Measurements from ENCODE around the gene PTPN6. TPM values are rescaled to one million over a fixed set of nuclear protein-coding genes. Genes with fewer than 3 reads are reported as not detected.
A peak's percentile ranks its signal among the peaks of the same experiment; 100 is the strongest.

The PTPN6 gene
- total and polyA plus RNA-seq, 9 of the 15 experiments (the other 6 are each of a cell fraction or from before 2014, with no cell fraction given): 1.5 to 5.1 (median 3.9) TPM

- BruUV-seq (replicated peaks): no TSS peak
- Histone ChIP-seq H3K79me2 (ENCODE audit: control insufficient read depth, insufficient read depth, low read length) (no peaks in the 10 kb centered on the region), H4K20me1 (replicated peaks; ENCODE audit: control insufficient read depth, insufficient read depth, low read length) (no peaks in the 10 kb centered on the region), H3K4me3 (no peak overlapping the region), H3K9me3 (replicated peaks; ENCODE audit: control insufficient read depth, insufficient read depth, low read depth, low read length) (no peaks in the 10 kb centered on the region), H3K9me1 (ENCODE audit: control insufficient read depth, insufficient read depth, low read length) (no peaks in the 10 kb centered on the region), H3K4me1 (replicated peaks in 1 of 2; ENCODE audit: control insufficient read depth in 2 of 2, insufficient read depth in 2 of 2, low read length in 2 of 2) (peaks cover 0 to 4% of the 10 kb centered on the region in 2 experiments; a peak in 1 of 5 replicates), H3K27ac (ENCODE audit: extremely low read depth, low read depth, low read length) (no peak overlapping the region), H3K4me2 (ENCODE audit: insufficient read depth, low read length) (no peak overlapping the region), H3K9ac (ENCODE audit: insufficient read depth in 1 of 2, low read depth in 2 of 2, low read length in 2 of 2) (no peak overlapping the region), H2AFZ (ENCODE audit: low read depth, low read length) (no peak overlapping the region), H3K27me3 (ENCODE audit: control insufficient read depth in 2 of 2, insufficient read depth in 2 of 2, low read length in 2 of 2) (no peaks in the 10 kb centered on the region), H3K36me3 (ENCODE audit: control insufficient read depth, insufficient read depth, low read length) (peaks cover 83% of the 10 kb centered on the region)
- WGBS (ENCODE audit: insufficient coverage, low coverage, missing lambda C conversion rate): 89% methylated on average over 4 of the region's 4 CpGs
- DNase-seq (ENCODE audit: extremely low read depth in 1 of 4, low spot score in 3 of 4): no peak
- no peak for ATAC-seq
- POLR2A ChIA-PET: no interaction called here
- TF ChIP-seq ZNF121 (CRISPR knock-in tag; conservative IDR thresholded peaks at IDR 0.05): peak; percentile 79
- no peak for TF ChIP-seq RNF2 (IDR thresholded peaks at IDR 0.05)
- intact Hi-C loops (cut with micrococcal nuclease) (no loop called here), in situ Hi-C loops (cut with MboI) (no loop called here)
- FAIRE-seq: no peak
- CTCF ChIA-PET (ENCODE audit: low intra/inter-chr PET ratio): no interaction called here
Observed at GRCh38 chr12:6980075-6980474, 28.9 kb downstream of the PTPN6 start.

- peaks cover 77% of the 10 kb centered on the region for H3K36me3 ChIP-seq (ENCODE audit: control insufficient read depth, insufficient read depth, low read length)
- no peaks in the 10 kb centered on the region for H3K27me3 ChIP-seq (ENCODE audit: control insufficient read depth in 2 of 2, insufficient read depth in 2 of 2, low read length in 2 of 2)
- DNase-seq (ENCODE audit: extremely low read depth in 1 of 4, low spot score in 3 of 4): no peak
- no peak for ATAC-seq
- FAIRE-seq: no peak
- H2AFZ ChIP-seq (ENCODE audit: low read depth, low read length): no peak overlapping the region
- ChIA-PET POLR2A (interaction anchor here (1.0 kb wide), 1 partner anchor 16 kb away, joined by 3 read pairs; no protein-coding TSS in a partner anchor), CTCF (ENCODE audit: low intra/inter-chr PET ratio) (no interaction called here)
- peaks cover 0 to 4% of the 10 kb centered on the region in 2 experiments; a peak in 1 of 5 replicates for H3K4me1 ChIP-seq (replicated peaks in 1 of 2; ENCODE audit: control insufficient read depth in 2 of 2, insufficient read depth in 2 of 2, low read length in 2 of 2)
- no peaks in the 10 kb centered on the region for H3K9me3 ChIP-seq (replicated peaks; ENCODE audit: control insufficient read depth, insufficient read depth, low read depth, low read length)
- no peaks in the 10 kb centered on the region for H3K79me2 ChIP-seq (ENCODE audit: control insufficient read depth, insufficient read depth, low read length)
- in situ Hi-C loops (cut with MboI): no loop called here
- H4K20me1 ChIP-seq (replicated peaks; ENCODE audit: control insufficient read depth, insufficient read depth, low read length): no peaks in the 10 kb centered on the region
- no TSS peak for BruUV-seq (replicated peaks)
- no peak overlapping the region for H3K4me2 ChIP-seq (ENCODE audit: insufficient read depth, low read length)
- H3K27ac ChIP-seq (ENCODE audit: extremely low read depth, low read depth, low read length): no peak overlapping the region
- intact Hi-C loops (cut with micrococcal nuclease): no loop called here
- no peak overlapping the region for H3K9ac ChIP-seq (ENCODE audit: insufficient read depth in 1 of 2, low read depth in 2 of 2, low read length in 2 of 2)
- H3K9me1 ChIP-seq (ENCODE audit: control insufficient read depth, insufficient read depth, low read length): no peaks in the 10 kb centered on the region
- no peak overlapping the region for H3K4me3 ChIP-seq
- TF ChIP-seq ZNF174 (CRISPR knock-in tag; IDR thresholded peaks at IDR 0.05) (no peak), RBM34 (IDR thresholded peaks at IDR 0.05; ENCODE audit: borderline replicate concordance, insufficient read depth, low read length) (no peak), ZC3H8 (IDR thresholded peaks at IDR 0.05) (no peak), ZNF507 (tag; conservative IDR thresholded peaks at IDR 0.05) (no peak), KLF16 (IDR thresholded peaks at IDR 0.05) (no peak), ZNF57 (CRISPR knock-in tag; IDR thresholded peaks at IDR 0.05) (no peak), TFAM (CRISPR knock-in tag; conservative IDR thresholded peaks at IDR 0.05) (no peak), PURB (CRISPR knock-in tag; IDR thresholded peaks at IDR 0.05; ENCODE audit: low read depth) (no peak), FOXK1 (CRISPR knock-in tag; IDR thresholded peaks at IDR 0.05; ENCODE audit: borderline replicate concordance) (no peak), COPS2 (conservative IDR thresholded peaks at IDR 0.05) (no peak), KLF10 (CRISPR knock-in tag; IDR thresholded peaks at IDR 0.05) (no peak), HMG20B (CRISPR knock-in tag; IDR thresholded peaks at IDR 0.05) (no peak), ZC3H11A (IDR thresholded peaks at IDR 0.05; ENCODE audit: low read depth, low read length) (no peak)
- TF ChIP-seq, protein P1, sequence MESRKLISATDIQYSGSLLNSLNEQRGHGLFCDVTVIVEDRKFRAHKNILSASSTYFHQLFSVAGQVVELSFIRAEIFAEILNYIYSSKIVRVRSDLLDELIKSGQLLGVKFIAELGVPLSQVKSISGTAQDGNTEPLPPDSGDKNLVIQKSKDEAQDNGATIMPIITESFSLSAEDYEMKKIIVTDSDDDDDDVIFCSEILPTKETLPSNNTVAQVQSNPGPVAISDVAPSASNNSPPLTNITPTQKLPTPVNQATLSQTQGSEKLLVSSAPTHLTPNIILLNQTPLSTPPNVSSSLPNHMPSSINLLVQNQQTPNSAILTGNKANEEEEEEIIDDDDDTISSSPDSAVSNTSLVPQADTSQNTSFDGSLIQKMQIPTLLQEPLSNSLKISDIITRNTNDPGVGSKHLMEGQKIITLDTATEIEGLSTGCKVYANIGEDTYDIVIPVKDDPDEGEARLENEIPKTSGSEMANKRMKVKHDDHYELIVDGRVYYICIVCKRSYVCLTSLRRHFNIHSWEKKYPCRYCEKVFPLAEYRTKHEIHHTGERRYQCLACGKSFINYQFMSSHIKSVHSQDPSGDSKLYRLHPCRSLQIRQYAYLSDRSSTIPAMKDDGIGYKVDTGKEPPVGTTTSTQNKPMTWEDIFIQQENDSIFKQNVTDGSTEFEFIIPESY (CRISPR knock-in tag; IDR thresholded peaks at IDR 0.05): no peak
- TF ChIP-seq, protein P2, sequence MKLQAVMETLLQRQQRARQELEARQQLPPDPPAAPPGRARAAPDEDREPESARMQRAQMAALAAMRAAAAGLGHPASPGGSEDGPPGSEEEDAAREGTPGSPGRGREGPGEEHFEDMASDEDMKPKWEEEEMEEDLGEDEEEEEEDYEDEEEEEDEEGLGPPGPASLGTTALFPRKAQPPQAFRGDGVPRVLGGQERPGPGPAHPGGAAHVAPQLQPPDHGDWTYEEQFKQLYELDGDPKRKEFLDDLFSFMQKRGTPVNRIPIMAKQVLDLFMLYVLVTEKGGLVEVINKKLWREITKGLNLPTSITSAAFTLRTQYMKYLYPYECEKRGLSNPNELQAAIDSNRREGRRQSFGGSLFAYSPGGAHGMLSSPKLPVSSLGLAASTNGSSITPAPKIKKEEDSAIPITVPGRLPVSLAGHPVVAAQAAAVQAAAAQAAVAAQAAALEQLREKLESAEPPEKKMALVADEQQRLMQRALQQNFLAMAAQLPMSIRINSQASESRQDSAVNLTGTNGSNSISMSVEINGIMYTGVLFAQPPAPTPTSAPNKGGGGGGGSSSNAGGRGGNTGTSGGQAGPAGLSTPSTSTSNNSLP (IDR thresholded peaks at IDR 0.05; ENCODE audit: borderline replicate concordance, low read depth, low read length): no peak
Observed at GRCh38 chr12:6980740-6981139, 29.6 kb downstream of the PTPN6 start.

Measured in K562 (cell line).